Prostate gland (tissue), 2 donors: Measurements from ENCODE around the gene SWAP70. TPM values are rescaled to one million over a fixed set of nuclear protein-coding genes. Genes with fewer than 3 reads are reported as not detected.
A peak's percentile ranks its signal among the peaks of the same experiment; 100 is the strongest.
"Not testable (repeated sequence)": the region's sequence is repeated elsewhere in the genome, so short reads cannot be mapped to it uniquely, and the experiment has no call there.

ENCODE experiments used
- DNase-seq: peaks from one replicate; pipeline ENCODE4 v3.0.0-alpha.2; 2019; ENCODE audit warnings: low spot score
- H3K27ac ChIP-seq, 2 donors: fragments of 200-600 bp; sonication (generic); 2 replicates each; pipeline ENCODE4 v1.5.1; 2017 to 2019
- H3K27me3 ChIP-seq: fragments of 200-600 bp; sonication (generic); replicated peaks from 2 replicates; pipeline ENCODE4 v1.5.1; 2019; ENCODE audit not compliant: insufficient read depth
- H3K36me3 ChIP-seq, 2 donors: fragments of 200-600 bp; sonication (generic); 1 replicate in 1 of 2; 2 replicates in 1 of 2; pipeline versions ENCODE4 v1.5.1 to v1.8.1; 2017 to 2019
- H3K4me1 ChIP-seq: fragments of 200-600 bp; sonication (generic); replicated peaks from 2 replicates; pipeline ENCODE4 v1.5.1; 2019
- H3K4me3 ChIP-seq, 2 donors: fragments of 200-600 bp; sonication (generic); 2 replicates each; pipeline ENCODE4 v1.5.1; 2017 to 2019
- H3K9me3 ChIP-seq: fragments of 200-600 bp; sonication (generic); 2 replicates; pipeline ENCODE4 v1.5.1; 2017
- POLR2A ChIP-seq: fragments of 450-650 bp; IDR thresholded peaks from one replicate; pipeline ENCODE4 v1.6.1; 2016; ENCODE audit warnings: antibody characterized with exemption, mild to moderate bottlenecking
- POLR2AphosphoS5 ChIP-seq: sonication (generic); formaldehyde crosslinking; IDR thresholded peaks from one replicate; pipeline ENCODE4 v1.6.1; 2017; ENCODE audit warnings: antibody characterized with exemption
- WGBS: methylation state at CpG from one replicate; pipeline ENCODE4 v1.1.5; 2018; 5-methylcytosine and 5-hydroxymethylcytosine counted together
- intact Hi-C: fragments of 100-400 bp; cut with DNase I; formaldehyde crosslinking; loops from one replicate; pipeline ENCODE4 v1.14.2; 2022
- total RNA-seq, 2 donors: library from RNA; depleted of rRNA; stranded (reverse); fragments of >200 nt; gene quantifications; one replicate each; pipeline ENCODE4 v1.1.0, GENCODE V29; 2016
- TF ChIP-seq, protein P1 (sequence below), 4 experiments: fragments of 200-600 bp in 2 of 4; fragments of 450-650 bp in 2 of 4; sonication (generic) in 2 of 4; IDR thresholded peaks; 1 replicate in 3 of 4; 2 replicates in 1 of 4; pipeline ENCODE4 v1.5.1; 2016 to 2019; ENCODE audit warnings: antibody characterized with exemption in 4 of 4, mild to moderate bottlenecking in 2 of 4, moderate library complexity in 2 of 4

SWAP70 gene
- total RNA-seq, 2 donors from 2014 or later: 20.8 to 25.2 TPM

DNA sequence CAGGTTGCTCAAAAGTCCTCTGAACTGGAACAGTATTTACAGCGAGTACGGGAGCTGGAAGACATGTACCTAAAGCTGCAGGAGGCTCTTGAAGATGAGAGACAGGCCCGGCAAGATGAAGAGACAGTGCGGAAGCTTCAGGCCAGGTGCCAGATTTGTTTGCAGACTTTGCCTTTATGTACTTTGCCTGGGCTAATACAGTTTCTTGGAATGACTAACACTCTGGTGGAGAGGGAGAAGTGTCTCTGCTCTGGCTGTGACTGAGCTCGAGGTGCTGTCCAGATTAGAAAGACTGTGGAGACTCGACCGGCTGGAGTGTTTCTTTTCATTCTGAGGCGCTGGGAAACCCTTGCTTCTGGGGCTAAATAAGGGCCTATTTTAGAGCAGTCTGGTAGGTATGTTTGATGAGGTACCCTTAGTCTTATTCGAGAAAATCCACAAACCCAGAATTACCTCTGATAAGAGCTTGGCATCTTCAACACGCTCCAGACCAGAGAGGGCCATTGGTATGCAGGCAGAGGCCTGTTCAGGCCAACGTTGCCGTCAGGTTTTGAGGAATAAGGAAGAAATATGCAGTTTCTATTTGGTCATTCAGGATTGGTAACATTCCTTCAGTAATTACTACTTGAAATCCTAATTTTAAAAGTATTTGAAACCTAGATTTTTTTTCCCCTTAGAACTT, 76.5 kb downstream of the SWAP70 start:
- peak; percentile 67 for DNase-seq
- H3K36me3 ChIP-seq: no peaks in the 10 kb centered on the region
- TF ChIP-seq POLR2AphosphoS5 (peak; percentile 49), POLR2A (no peak)
- TF ChIP-seq, protein P1, sequence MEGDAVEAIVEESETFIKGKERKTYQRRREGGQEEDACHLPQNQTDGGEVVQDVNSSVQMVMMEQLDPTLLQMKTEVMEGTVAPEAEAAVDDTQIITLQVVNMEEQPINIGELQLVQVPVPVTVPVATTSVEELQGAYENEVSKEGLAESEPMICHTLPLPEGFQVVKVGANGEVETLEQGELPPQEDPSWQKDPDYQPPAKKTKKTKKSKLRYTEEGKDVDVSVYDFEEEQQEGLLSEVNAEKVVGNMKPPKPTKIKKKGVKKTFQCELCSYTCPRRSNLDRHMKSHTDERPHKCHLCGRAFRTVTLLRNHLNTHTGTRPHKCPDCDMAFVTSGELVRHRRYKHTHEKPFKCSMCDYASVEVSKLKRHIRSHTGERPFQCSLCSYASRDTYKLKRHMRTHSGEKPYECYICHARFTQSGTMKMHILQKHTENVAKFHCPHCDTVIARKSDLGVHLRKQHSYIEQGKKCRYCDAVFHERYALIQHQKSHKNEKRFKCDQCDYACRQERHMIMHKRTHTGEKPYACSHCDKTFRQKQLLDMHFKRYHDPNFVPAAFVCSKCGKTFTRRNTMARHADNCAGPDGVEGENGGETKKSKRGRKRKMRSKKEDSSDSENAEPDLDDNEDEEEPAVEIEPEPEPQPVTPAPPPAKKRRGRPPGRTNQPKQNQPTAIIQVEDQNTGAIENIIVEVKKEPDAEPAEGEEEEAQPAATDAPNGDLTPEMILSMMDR (IDR thresholded peaks at IDR 0.05): no peak
- no peaks in the 10 kb centered on the region for H3K4me1 ChIP-seq
- WGBS: 52% methylated on average over 12 of the region's 12 CpGs
- intact Hi-C loops: loop anchor here (10.0 kb wide), 1 partner anchor 76 kb away; the partner anchor contains the start of gene SWAP70
- H3K27ac ChIP-seq: peak overlapping the region in 1 of 2 donors; percentile 30
- no peaks in the 10 kb centered on the region for H3K9me3 ChIP-seq
- no peak overlapping the region for H3K4me3 ChIP-seq
- H3K27me3 ChIP-seq: no peaks in the 10 kb centered on the region

DNA sequence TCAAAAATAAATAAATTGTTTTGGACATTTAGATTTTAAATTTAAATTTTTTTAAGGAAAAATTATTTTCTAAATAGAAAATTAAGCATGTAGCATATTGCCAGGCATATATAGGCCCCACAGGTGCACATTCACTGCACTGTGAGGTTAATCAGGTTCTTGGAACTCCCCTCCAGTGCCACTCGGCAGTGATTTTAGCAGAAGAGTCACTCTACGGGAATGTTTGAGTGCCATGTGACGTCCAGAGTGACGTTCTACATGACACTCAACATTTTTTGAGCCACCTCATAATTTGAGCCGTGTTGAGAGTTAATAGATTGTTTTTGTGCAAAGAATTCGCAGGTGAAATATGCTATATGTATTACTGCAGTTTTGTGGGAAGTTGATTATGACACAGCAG, 77.4 kb downstream of the SWAP70 start:
- WGBS: 89% methylated on average over 6 of the region's 6 CpGs
- Histone ChIP-seq H3K9me3 (no peaks in the 10 kb centered on the region), H3K27ac (no peak overlapping the region), H3K27me3 (no peaks in the 10 kb centered on the region), H3K4me3 (no peak overlapping the region), H3K4me1 (no peaks in the 10 kb centered on the region), H3K36me3 (no peaks in the 10 kb centered on the region)
- no peak for TF ChIP-seq POLR2AphosphoS5
- TF ChIP-seq, protein P1 (IDR thresholded peaks at IDR 0.05): no peak
- TF ChIP-seq POLR2A: no peak
- no peak for DNase-seq
- intact Hi-C loops: loop anchor here (10.0 kb wide), 1 partner anchor 76 kb away; the partner anchor contains the start of gene SWAP70

DNA sequence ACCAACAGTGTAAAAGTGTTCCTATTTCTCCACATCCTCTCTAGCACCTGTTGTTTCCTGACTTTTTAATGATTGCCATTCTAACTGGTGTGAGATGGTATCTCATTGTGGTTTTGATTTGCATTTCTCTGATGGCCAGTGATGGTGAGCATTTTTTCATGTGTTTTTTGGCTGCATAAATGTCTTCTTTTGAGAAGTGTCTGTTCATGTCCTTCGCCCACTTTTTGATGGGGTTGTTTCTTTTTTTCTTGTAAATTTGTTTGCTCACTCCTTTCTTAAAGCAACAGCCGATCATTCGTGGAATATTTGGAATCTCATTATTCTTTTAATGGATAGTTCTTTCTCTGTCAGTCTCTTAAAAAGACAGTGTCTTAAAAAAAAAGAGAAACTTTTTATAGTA, 79.6 kb downstream of the SWAP70 start:
- intact Hi-C loops: loop anchor here (10.0 kb wide), 1 partner anchor 79 kb away; the partner anchor contains the start of gene SWAP70
- H3K4me3 ChIP-seq, H3K27ac ChIP-seq, H3K36me3 ChIP-seq, DNase-seq, H3K9me3 ChIP-seq, H3K4me1 ChIP-seq, H3K27me3 ChIP-seq: not testable (repeated sequence)
- 55% methylated on average over 3 of the region's 3 CpGs for WGBS

DNA sequence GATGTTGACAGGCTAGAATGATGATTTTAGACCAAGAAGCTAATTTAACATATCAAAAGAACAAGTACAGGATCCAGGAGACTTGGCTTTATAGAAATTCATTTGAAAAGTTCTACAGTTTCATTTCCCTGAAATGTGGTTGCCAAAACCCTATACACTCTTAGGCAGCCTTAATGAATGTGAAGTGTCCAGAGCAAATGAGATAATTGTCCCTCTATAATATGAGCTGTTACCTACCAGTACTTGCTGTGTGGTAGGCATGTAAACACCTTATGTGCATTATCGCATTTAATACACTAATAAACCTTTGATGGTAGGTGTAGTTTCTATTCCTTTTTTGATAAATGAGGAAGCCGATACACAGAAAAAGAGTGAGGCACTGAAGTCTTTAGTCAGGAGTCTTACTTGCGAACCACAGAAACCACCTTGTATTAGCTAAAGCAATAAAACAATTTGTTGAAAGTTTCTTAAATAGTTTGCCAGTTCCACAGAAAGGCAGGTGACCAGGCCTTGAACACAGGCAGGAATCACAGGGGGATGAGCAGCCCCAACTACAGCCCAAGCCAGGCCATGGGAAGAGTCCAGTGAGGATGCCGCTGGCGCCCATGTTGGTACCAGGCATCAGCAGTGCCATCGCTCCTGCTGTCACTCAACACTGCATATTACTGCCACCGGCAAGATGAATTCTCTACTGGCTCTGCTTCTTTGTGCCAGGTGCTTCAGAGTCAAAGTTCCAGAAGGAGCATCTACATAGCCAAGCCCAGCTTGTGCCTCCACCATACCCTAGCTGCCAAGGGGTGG, 81.7 kb downstream of the SWAP70 start:
- Histone ChIP-seq H3K27ac (no peak overlapping the region), H3K4me3 (no peak overlapping the region), H3K27me3 (no peaks in the 10 kb centered on the region), H3K9me3 (no peaks in the 10 kb centered on the region), H3K36me3 (no peaks in the 10 kb centered on the region), H3K4me1 (no peaks in the 10 kb centered on the region)
- intact Hi-C loops: loop anchor here (10.0 kb wide), 1 partner anchor 81 kb away; the partner anchor contains the start of gene SWAP70
- 88% methylated on average over 7 of the region's 7 CpGs for WGBS
- TF ChIP-seq POLR2AphosphoS5 (no peak), POLR2A (no peak)
- TF ChIP-seq, protein P1 (IDR thresholded peaks at IDR 0.05): no peak
- no peak for DNase-seq

DNA sequence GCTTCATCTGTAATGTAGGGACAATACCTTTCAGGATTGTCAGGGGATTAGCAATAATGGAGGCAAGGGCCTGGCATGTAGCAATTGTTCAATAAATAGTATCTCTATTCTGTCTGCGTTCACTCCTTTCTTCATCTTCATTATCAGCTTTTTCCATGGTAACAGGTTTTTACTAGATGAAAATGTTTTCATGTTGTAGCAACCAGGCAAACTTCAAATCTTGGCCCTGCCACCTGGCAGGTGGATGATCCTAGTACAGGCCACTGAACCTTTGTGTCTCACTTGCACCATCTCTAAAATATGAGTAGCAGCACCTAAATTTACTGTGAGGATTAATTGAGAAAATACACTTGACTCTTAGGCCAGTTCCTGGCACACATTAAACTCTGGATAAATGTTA, 83.4 kb downstream of the SWAP70 start:
- H3K27ac ChIP-seq: no peak overlapping the region
- no peaks in the 10 kb centered on the region for H3K9me3 ChIP-seq
- no peak overlapping the region for H3K4me3 ChIP-seq
- no peaks in the 10 kb centered on the region for H3K4me1 ChIP-seq
- H3K36me3 ChIP-seq: no peaks in the 10 kb centered on the region
- DNase-seq: no peak
- intact Hi-C loops: loop anchor here (10.0 kb wide), 1 partner anchor 82 kb away; the partner anchor contains the start of gene SWAP70
- TF ChIP-seq POLR2AphosphoS5: no peak
- no peak for TF ChIP-seq POLR2A
- WGBS: 42% methylated on average over 1 of the region's 1 CpG
- no peaks in the 10 kb centered on the region for H3K27me3 ChIP-seq
